Tibial nerve (tissue), 4 donors: Measurements from ENCODE around the gene ADPRM. TPM values are rescaled to one million over a fixed set of nuclear protein-coding genes. Genes with fewer than 3 reads are reported as not detected.

Source experiments
- DNase-seq, 2 donors: peaks; one replicate each; pipeline ENCODE4 v3.0.0-alpha.2; 2019; ENCODE audit warnings: low spot score in 2 of 2
- H3K27ac ChIP-seq, 4 donors: fragments of 200-600 bp; sonication (generic) in 3 of 4; one replicate each; pipeline ENCODE4 v1.5.1; 2017 to 2019; ENCODE audit warnings: mild to moderate bottlenecking in 1 of 4
- H3K27me3 ChIP-seq, 2 donors: fragments of 200-600 bp; sonication (generic) in 1 of 2; one replicate each; pipeline versions ENCODE4 v1.5.1 to v1.6.0; 2017 to 2019
- H3K36me3 ChIP-seq, 3 donors: fragments of 200-600 bp; sonication (generic); one replicate each; pipeline ENCODE4 v1.5.1; 2018 to 2019
- H3K4me1 ChIP-seq, 4 donors: fragments of 200-600 bp; sonication (generic) in 3 of 4; one replicate each; pipeline ENCODE4 v1.5.1; 2017 to 2019
- H3K4me3 ChIP-seq, 4 donors: fragments of 200-600 bp; sonication (generic) in 3 of 4; one replicate each; pipeline ENCODE4 v1.5.1; 2017 to 2019; ENCODE audit warnings: mild to moderate bottlenecking in 1 of 4, moderate library complexity in 1 of 4
- H3K9me3 ChIP-seq, 4 donors: fragments of 200-600 bp; sonication (generic) in 3 of 4; one replicate each; pipeline ENCODE4 v1.5.1; 2017 to 2019
- EP300 ChIP-seq, 2 donors: sonication (generic); formaldehyde crosslinking; IDR thresholded peaks; one replicate each; pipeline ENCODE4 v1.6.1; 2017; ENCODE audit warnings: antibody characterized with exemption in 2 of 2, mild to moderate bottlenecking in 1 of 2
- POLR2A ChIP-seq, 2 donors: fragments of 450-650 bp; IDR thresholded peaks; one replicate each; pipeline ENCODE4 v1.6.1; 2017; ENCODE audit warnings: antibody characterized with exemption in 2 of 2, mild to moderate bottlenecking in 2 of 2, moderate library complexity in 2 of 2
- whole genome bisulfite sequencing, 2 donors: methylation state at CpG; one replicate each; pipeline ENCODE4 v1.1.5; 2018; 5-methylcytosine and 5-hydroxymethylcytosine counted together
- total RNA-seq, 4 donors: library from RNA; depleted of rRNA; stranded (reverse); fragments of >200 nt; gene quantifications; one replicate each; pipeline ENCODE4 v1.1.0, GENCODE V29; 2016
- TF ChIP-seq, protein P1 (sequence below), 5 experiments: fragments of 200-600 bp in 3 of 5; fragments of 450-650 bp in 2 of 5; sonication (generic) in 3 of 5; IDR thresholded peaks; one replicate each; pipeline ENCODE4 v1.5.1; 2016 to 2019; ENCODE audit warnings: antibody characterized with exemption in 5 of 5, mild to moderate bottlenecking in 3 of 5, moderate library complexity in 2 of 5

The ADPRM gene
- total RNA-seq, 4 donors from 2014 or later = 9.4 to 17.7 (median 13.3) TPM

DNA sequence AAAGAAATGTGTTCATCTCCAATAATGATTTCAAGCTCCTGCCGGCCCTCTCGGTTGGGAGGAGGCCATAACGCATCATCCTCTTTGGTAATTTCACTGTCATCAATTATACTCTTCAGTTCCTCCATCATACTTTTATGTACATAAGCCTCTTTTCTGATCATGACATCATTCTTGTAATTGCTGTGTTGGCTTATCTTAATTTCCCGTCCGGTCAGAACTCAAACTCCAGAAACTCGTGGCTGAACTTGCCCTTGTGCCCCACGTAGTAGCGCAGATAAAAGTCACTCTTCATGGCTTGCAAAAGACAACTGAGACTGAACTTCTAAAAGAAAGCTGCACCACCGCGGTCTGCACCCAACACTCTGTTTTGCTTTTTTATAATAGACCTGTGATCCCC lies 18.8 kb downstream of the ADPRM start:
- DNase-seq = no peak
- no peak overlapping the region for H3K4me3 ChIP-seq
- no peak overlapping the region for H3K27ac ChIP-seq
- H3K36me3 ChIP-seq = peaks cover 0 to 69% (median 0%) of the 10 kb centered on the region in 3 donors
- no peaks in the 10 kb centered on the region for H3K9me3 ChIP-seq
- no peaks in the 10 kb centered on the region for H3K4me1 ChIP-seq
- TF ChIP-seq, protein P1, sequence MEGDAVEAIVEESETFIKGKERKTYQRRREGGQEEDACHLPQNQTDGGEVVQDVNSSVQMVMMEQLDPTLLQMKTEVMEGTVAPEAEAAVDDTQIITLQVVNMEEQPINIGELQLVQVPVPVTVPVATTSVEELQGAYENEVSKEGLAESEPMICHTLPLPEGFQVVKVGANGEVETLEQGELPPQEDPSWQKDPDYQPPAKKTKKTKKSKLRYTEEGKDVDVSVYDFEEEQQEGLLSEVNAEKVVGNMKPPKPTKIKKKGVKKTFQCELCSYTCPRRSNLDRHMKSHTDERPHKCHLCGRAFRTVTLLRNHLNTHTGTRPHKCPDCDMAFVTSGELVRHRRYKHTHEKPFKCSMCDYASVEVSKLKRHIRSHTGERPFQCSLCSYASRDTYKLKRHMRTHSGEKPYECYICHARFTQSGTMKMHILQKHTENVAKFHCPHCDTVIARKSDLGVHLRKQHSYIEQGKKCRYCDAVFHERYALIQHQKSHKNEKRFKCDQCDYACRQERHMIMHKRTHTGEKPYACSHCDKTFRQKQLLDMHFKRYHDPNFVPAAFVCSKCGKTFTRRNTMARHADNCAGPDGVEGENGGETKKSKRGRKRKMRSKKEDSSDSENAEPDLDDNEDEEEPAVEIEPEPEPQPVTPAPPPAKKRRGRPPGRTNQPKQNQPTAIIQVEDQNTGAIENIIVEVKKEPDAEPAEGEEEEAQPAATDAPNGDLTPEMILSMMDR (IDR thresholded peaks at IDR 0.05) = no peak
- TF ChIP-seq EP300 (IDR thresholded peaks at IDR 0.05) = no peak
- no peak for TF ChIP-seq POLR2A (IDR thresholded peaks at IDR 0.05)
- 82 to 84% methylated on average over 10 of the region's 10 CpGs for WGBS, 2 donors
- no peaks in the 10 kb centered on the region for H3K27me3 ChIP-seq

DNA sequence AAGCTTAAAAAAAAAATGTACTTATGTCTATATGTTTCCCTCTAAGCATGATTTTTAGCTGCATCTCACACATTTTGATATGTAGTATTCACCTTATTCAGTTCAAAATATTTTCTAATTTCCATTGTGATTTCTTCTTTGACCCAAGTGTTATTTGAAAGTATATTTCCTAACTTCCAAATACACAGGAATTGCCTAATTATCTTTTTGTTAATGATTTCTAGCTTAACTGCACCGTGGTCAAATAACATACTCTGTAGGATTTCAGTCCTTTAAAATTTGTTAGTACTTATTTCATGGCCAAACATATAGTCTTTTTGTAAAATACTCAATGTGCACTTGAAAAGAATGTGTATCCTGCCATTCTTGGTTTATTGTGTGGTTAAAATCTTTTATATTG lies 21.2 kb downstream of the ADPRM start:
- DNase-seq = no peak
- peaks cover 0 to 65% (median 0%) of the 10 kb centered on the region in 3 donors for H3K36me3 ChIP-seq

DNA sequence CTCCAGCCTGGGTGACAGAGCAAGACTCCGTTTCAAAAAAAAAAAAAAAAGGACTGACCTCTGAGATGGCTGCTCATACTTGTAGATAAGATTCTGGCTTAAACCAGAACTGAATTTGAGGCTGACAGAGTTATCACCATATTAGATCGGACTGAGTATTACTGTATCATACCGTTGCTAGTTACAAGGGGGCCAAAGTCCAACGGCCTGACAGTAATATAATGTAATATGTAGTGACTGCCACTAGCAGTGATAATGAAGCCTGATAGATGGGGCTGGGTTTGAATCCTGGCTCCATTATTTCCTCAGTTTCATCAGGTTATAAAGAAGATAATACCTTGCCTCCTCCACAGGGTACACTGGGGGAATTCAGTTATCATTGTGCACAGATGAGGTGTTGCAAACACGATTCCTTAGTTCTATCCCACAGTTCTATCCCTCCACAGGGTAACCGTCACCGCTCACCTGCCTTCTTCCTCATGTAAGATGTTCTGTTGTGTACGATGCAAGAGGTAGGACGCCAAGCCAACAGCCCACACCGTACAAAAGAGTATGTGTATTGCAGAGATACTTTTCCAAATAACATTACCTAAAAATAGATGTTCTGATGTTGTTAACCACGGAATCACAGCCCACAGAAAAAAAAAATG lies 27.3 kb downstream of the ADPRM start:
- H3K27me3 ChIP-seq = no peaks in the 10 kb centered on the region
- peaks cover 0 to 11% (median 4%) of the 10 kb centered on the region in 4 donors for H3K4me1 ChIP-seq
- no peak overlapping the region for H3K4me3 ChIP-seq
- DNase-seq = no peak
- peaks cover 0 to 70% (median 5%) of the 10 kb centered on the region in 3 donors for H3K36me3 ChIP-seq
- no peaks in the 10 kb centered on the region for H3K9me3 ChIP-seq
- H3K27ac ChIP-seq = no peak overlapping the region
- 84 to 87% methylated on average over 11 of the region's 11 CpGs for WGBS, 2 donors
- TF ChIP-seq EP300 (IDR thresholded peaks at IDR 0.05) (no peak), POLR2A (IDR thresholded peaks at IDR 0.05) (no peak)
- TF ChIP-seq, protein P1 (IDR thresholded peaks at IDR 0.05) = no peak

More for the DNA sequence above, 21.2 kb downstream of the ADPRM start:
- no peaks in the 10 kb centered on the region for H3K4me1 ChIP-seq
- no peak overlapping the region for H3K27ac ChIP-seq
- H3K27me3 ChIP-seq = no peaks in the 10 kb centered on the region
- H3K9me3 ChIP-seq = no peaks in the 10 kb centered on the region
- no peak overlapping the region for H3K4me3 ChIP-seq
- no peak for TF ChIP-seq EP300 (IDR thresholded peaks at IDR 0.05)
- TF ChIP-seq POLR2A (IDR thresholded peaks at IDR 0.05) = no peak
- TF ChIP-seq, protein P1 (IDR thresholded peaks at IDR 0.05) = no peak
- 50 to 83% methylated on average over 1 of the region's 1 CpG for WGBS, 2 donors

DNA sequence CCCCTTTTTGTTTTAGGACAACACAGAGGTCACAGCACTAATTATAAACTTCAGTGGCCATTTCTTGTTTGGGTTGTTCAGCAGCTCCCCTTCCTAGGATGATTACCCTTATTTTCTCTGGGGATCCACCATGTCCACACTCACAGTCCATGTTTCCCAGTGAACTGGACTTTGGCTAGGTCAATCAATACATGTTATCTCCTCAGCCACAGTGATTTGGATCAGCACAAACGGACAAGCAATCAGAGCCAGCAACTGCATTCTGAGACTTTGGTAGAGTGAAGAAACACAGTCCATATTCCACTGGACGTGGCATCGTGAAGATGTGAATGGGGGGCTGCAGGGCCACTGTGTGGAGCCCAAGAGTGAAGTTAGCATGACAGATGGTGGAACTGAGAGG lies 27.9 kb downstream of the ADPRM start:
- H3K9me3 ChIP-seq = no peaks in the 10 kb centered on the region
- peaks cover 0 to 11% (median 4%) of the 10 kb centered on the region in 4 donors for H3K4me1 ChIP-seq
- TF ChIP-seq EP300 (IDR thresholded peaks at IDR 0.05) = no peak
- no peak for TF ChIP-seq POLR2A (IDR thresholded peaks at IDR 0.05)
- TF ChIP-seq, protein P1 (IDR thresholded peaks at IDR 0.05) = no peak
- no peak overlapping the region for H3K4me3 ChIP-seq
- peaks cover 0 to 64% (median 5%) of the 10 kb centered on the region in 3 donors for H3K36me3 ChIP-seq
- WGBS, 2 donors = 85 to 91% methylated on average over 3 of the region's 3 CpGs
- H3K27ac ChIP-seq = no peak overlapping the region
- H3K27me3 ChIP-seq = no peaks in the 10 kb centered on the region
- DNase-seq = no peak

DNA sequence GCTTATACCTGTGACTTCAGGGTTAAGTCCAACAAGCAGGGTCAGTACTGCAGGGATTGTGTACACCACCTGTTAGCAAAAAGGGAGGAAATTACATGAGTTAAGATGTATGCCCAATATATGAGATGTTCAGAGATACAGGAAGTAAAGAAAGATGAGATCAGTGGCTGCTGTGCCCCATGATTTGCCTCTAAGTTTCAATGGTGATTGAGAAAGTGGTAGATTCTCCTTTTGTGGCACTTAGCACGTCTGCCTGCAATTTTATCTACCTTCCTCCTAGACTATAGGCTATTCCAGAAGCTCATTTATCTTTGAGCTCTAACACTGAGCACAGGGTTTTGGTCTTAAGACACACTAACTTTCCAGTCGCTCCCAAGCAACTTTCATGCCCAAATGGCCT lies 28.8 kb downstream of the ADPRM start:
- peaks cover 0 to 17% (median 8%) of the 10 kb centered on the region in 4 donors for H3K4me1 ChIP-seq
- TF ChIP-seq, protein P1 (IDR thresholded peaks at IDR 0.05) = no peak
- TF ChIP-seq POLR2A (IDR thresholded peaks at IDR 0.05) (no peak), EP300 (IDR thresholded peaks at IDR 0.05) (no peak)
- no peaks in the 10 kb centered on the region for H3K27me3 ChIP-seq
- no peaks in the 10 kb centered on the region for H3K9me3 ChIP-seq
- 71 to 83% methylated on average over 2 of the region's 2 CpGs for WGBS, 2 donors
- DNase-seq = no peak
- H3K36me3 ChIP-seq = peaks cover 0 to 57% (median 5%) of the 10 kb centered on the region in 3 donors
- no peak overlapping the region for H3K27ac ChIP-seq
- no peak overlapping the region for H3K4me3 ChIP-seq
